ENCODE measurements around the gene PPM1M. TPM values are rescaled to one million over a fixed set of nuclear protein-coding genes. Genes with fewer than 3 reads are reported as not detected.
A peak's percentile ranks its signal among the peaks of the same experiment; 100 is the strongest.

PPM1M gene
- total RNA-seq, 1 donor from 2014 or later = 6.1 TPM

- Mint-ChIP-seq H3K4me1 (ENCODE audit: low read depth) (peaks cover 30% of the 10 kb centered on the region), H3K27me3 (no peaks in the 10 kb centered on the region), H3K27ac (peak overlapping the region; percentile 33), H3K36me3 (ENCODE audit: insufficient read depth) (no peaks in the 10 kb centered on the region), H3K9me3 (ENCODE audit: low read depth) (no peaks in the 10 kb centered on the region), H3K4me3 (ENCODE audit: low read depth) (peak overlapping the region; percentile 76)
- DNase-seq (ENCODE audit: low spot score, unreplicated experiment) = no peak
- TF ChIP-seq, protein P1, sequence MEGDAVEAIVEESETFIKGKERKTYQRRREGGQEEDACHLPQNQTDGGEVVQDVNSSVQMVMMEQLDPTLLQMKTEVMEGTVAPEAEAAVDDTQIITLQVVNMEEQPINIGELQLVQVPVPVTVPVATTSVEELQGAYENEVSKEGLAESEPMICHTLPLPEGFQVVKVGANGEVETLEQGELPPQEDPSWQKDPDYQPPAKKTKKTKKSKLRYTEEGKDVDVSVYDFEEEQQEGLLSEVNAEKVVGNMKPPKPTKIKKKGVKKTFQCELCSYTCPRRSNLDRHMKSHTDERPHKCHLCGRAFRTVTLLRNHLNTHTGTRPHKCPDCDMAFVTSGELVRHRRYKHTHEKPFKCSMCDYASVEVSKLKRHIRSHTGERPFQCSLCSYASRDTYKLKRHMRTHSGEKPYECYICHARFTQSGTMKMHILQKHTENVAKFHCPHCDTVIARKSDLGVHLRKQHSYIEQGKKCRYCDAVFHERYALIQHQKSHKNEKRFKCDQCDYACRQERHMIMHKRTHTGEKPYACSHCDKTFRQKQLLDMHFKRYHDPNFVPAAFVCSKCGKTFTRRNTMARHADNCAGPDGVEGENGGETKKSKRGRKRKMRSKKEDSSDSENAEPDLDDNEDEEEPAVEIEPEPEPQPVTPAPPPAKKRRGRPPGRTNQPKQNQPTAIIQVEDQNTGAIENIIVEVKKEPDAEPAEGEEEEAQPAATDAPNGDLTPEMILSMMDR (IDR thresholded peaks at IDR 0.05; ENCODE audit: unreplicated experiment) = no peak
Measured at GRCh38 chr3:52297242-52298148, 51.9 kb downstream of the PPM1M start.

DNA sequence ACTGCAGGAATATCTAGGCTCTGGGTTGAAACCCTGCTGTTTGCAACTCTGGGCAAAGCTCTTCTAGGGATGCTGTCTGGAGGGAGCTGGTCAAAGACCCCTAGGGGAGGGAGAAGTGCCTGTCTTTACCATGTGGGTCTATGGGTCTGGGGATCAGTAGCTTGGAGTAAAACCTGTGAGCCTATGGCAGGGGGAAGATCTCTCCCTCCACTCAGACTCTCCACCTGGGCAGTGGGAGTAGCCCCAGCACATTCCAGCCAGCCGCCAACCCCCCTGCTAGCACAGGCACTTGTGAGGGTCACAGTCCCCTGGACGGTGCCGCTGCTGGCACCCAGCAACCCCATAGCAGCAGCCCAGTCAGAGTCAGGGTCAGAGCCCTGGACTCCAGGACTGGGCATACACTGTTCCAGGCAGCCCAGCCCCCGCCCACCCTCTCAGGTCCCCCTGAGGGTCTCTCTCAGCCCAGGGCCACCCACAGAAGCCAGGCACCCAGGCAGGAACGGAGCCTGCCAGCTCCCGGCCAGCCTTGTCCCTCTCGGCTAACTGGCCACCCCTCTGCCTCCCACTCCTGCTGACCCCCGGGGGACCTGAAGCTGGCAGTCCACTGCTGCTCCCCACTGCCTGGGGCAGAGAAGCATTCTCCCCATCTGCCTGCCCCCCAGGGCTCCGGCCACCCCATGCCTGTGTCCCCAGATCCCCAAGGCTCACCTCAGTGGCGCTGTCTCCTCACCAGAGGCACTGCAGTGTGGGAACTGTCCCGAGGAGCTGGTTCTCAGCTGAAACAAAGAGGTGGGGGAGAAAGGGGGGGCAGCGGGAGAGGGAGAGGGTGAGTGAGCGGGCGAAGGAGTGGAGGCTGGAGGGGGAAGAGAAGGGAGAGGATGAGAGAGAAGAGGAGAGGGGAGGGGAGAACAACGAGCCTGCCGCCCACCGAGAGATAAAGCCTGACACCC, 52.9 kb downstream of the PPM1M start:
- Mint-ChIP-seq H3K36me3 (ENCODE audit: insufficient read depth) (no peaks in the 10 kb centered on the region), H3K4me3 (ENCODE audit: low read depth) (peak overlapping the region; percentile 76), H3K27ac (peak overlapping the region; percentile 64), H3K27me3 (no peaks in the 10 kb centered on the region), H3K9me3 (ENCODE audit: low read depth) (no peaks in the 10 kb centered on the region), H3K4me1 (ENCODE audit: low read depth) (peaks cover 30% of the 10 kb centered on the region)
- DNase-seq (ENCODE audit: low spot score, unreplicated experiment) = no peak
- TF ChIP-seq, protein P1 (IDR thresholded peaks at IDR 0.05; ENCODE audit: unreplicated experiment) = no peak

GRCh38 chr3:52299247-52299878, 53.8 kb downstream of the PPM1M start:
- Mint-ChIP-seq H3K27me3 (no peaks in the 10 kb centered on the region), H3K4me3 (ENCODE audit: low read depth) (peak overlapping the region; percentile 76), H3K36me3 (ENCODE audit: insufficient read depth) (no peaks in the 10 kb centered on the region), H3K4me1 (ENCODE audit: low read depth) (peaks cover 30% of the 10 kb centered on the region), H3K27ac (peak overlapping the region; percentile 85), H3K9me3 (ENCODE audit: low read depth) (no peaks in the 10 kb centered on the region)
- no peak for DNase-seq (ENCODE audit: low spot score, unreplicated experiment)
- TF ChIP-seq, protein P1 (IDR thresholded peaks at IDR 0.05; ENCODE audit: unreplicated experiment) = no peak

Small RNAs within 50 kb of the gene (microRNA-seq; reads per million reads assigned to microRNA genes)
- gene MIR135A1 (ENCODE audit: borderline number of aligned reads, unreplicated experiment) = 40.0 reads per million, percentile 42 among the genes with 10 or more reads in this experiment
- gene MIRLET7G (ENCODE audit: borderline number of aligned reads, unreplicated experiment) = 572 reads per million, percentile 74 among the genes with 10 or more reads in this experiment

Other genes starting within 250 kb of the PPM1M start
- gene RPL29, start 249.9 kb upstream of the PPM1M start, total RNA-seq = 1,205 and 1,236 TPM in 2 replicates
- 10.1 and 10.3 TPM in 2 replicates for gene DUSP7, start 189.2 kb upstream of the PPM1M start, total RNA-seq
- gene POC1A, start 91.3 kb upstream of the PPM1M start, total RNA-seq = 14.4 and 14.5 TPM in 2 replicates
- 29.5 and 32.2 TPM in 2 replicates for gene ALAS1, start 47.6 kb upstream of the PPM1M start, total RNA-seq
- not detected in 2 replicates for gene TLR9, start 20.1 kb upstream of the PPM1M start, total RNA-seq
- 27.6 and 31.5 TPM in 2 replicates for gene TWF2, start 6.6 kb upstream of the PPM1M start, total RNA-seq
- gene WDR82, start 32.9 kb downstream of the PPM1M start, total RNA-seq = 89.3 and 93.1 TPM in 2 replicates
- 52.5 and 53.6 TPM in 2 replicates for gene GLYCTK, start 42.1 kb downstream of the PPM1M start, total RNA-seq
- gene DNAH1, start 70.6 kb downstream of the PPM1M start, total RNA-seq = 11.6 and 14.0 TPM in 2 replicates
- 89.8 and 107 TPM in 2 replicates for gene BAP1, start 164.2 kb downstream of the PPM1M start, total RNA-seq
- 4.6 and 5.5 TPM in 2 replicates for gene PHF7, start 164.9 kb downstream of the PPM1M start, total RNA-seq
- 0.79 and 1.1 TPM in 2 replicates for gene SEMA3G, start 199.3 kb downstream of the PPM1M start, total RNA-seq
- 3.3 and 3.6 TPM in 2 replicates for gene TNNC1, start 208.3 kb downstream of the PPM1M start, total RNA-seq
- 199 and 214 TPM in 2 replicates for gene NISCH, start 209.8 kb downstream of the PPM1M start, total RNA-seq
- gene STAB1, start 249.6 kb downstream of the PPM1M start, total RNA-seq = 0.27 and 0.46 TPM in 2 replicates